Smooth muscle cell (in vitro differentiated cells): ENCODE data around the gene LCNL1. TPM values are rescaled to one million over a fixed set of nuclear protein-coding genes. Genes with fewer than 3 reads are reported as not detected.

Source experiments
- DNase-seq: peaks from one replicate; lab custom pipeline; 2025; ENCODE audit not compliant: unreplicated experiment; lab: John Stamatoyannopoulos, UW
- H2AFZ ChIP-seq: fragments of 200-600 bp; sonication (generic); 2 replicates; pipeline ENCODE4 v1.6.0; 2016; ENCODE audit warnings: antibody characterized with exemption, low read depth, mild to moderate bottlenecking
- H3F3A ChIP-seq: fragments of 200-600 bp; sonication (generic); 2 replicates; pipeline ENCODE4 v1.6.0; 2017; ENCODE audit warnings: antibody characterized with exemption, low read depth
- H3K27ac ChIP-seq: fragments of 200-600 bp; sonication (generic); 2 replicates; pipeline ENCODE4 v1.5.1; 2016; ENCODE audit warnings: low read depth, mild to moderate bottlenecking
- H3K27me3 ChIP-seq: fragments of 200-600 bp; sonication (generic); 2 replicates; pipeline ENCODE4 v1.6.1; 2016; ENCODE audit warnings: low read depth, mild to moderate bottlenecking
- H3K36me3 ChIP-seq: fragments of 200-600 bp; sonication (generic); 2 replicates; pipeline ENCODE4 v1.5.1; 2016; ENCODE audit warnings: low read depth
- H3K4me1 ChIP-seq: fragments of 200-600 bp; sonication (generic); 2 replicates; pipeline ENCODE4 v1.5.1; 2016; ENCODE audit warnings: low read depth
- H3K4me2 ChIP-seq: fragments of 200-600 bp; sonication (generic); 2 replicates; pipeline ENCODE4 v1.6.0; 2016; ENCODE audit warnings: mild to moderate bottlenecking
- H3K4me3 ChIP-seq: fragments of 200-600 bp; sonication (generic); 2 replicates; pipeline ENCODE4 v1.5.1; 2016; ENCODE audit warnings: mild to moderate bottlenecking
- H3K79me2 ChIP-seq: fragments of 200-600 bp; sonication (generic); 2 replicates; pipeline ENCODE4 v1.6.0; 2016; ENCODE audit warnings: low read depth, mild to moderate bottlenecking
- H3K9ac ChIP-seq: fragments of 200-600 bp; sonication (generic); 2 replicates; pipeline ENCODE4 v1.6.0; 2016; ENCODE audit warnings: low read depth
- H3K9me3 ChIP-seq: fragments of 200-600 bp; sonication (generic); replicated peaks from 2 replicates; pipeline ENCODE4 v1.5.1; 2016; ENCODE audit warnings: low read depth
- H4K20me1 ChIP-seq: fragments of 200-600 bp; sonication (generic); 2 replicates; pipeline ENCODE4 v1.6.0; 2016; ENCODE audit warnings: low read depth
- CTCF ChIP-seq: fragments of 200-600 bp; sonication (generic); IDR thresholded peaks from 2 replicates; pipeline ENCODE4 v1.5.1; 2017; ENCODE audit warnings: borderline replicate concordance, mild to moderate bottlenecking, antibody characterized with exemption; ENCODE audit not compliant: insufficient read depth, poor library complexity, severe bottlenecking
- WGBS: methylation state at CpG from one replicate; pipeline ENCODE4 v1.1.7; 2016; ENCODE audit warnings: low lambda C conversion rate; 5-methylcytosine and 5-hydroxymethylcytosine counted together
- polyA plus RNA-seq: library from polyadenylated mRNA; unstranded; fragments of >200 nt; fragmentation: Nextera tagmentation; extraction: Ambion mirVana; gene quantifications from 2 replicates; pipeline ENCODE4 v1.2.1, GENCODE V29; 2016
- total RNA-seq: library from RNA; depleted of rRNA; stranded (reverse); fragments of >200 nt; gene quantifications from 2 replicates; pipeline ENCODE4 v1.2.3, GENCODE V29; 2014

The LCNL1 gene
- total and polyA plus RNA-seq, 2 experiments from 2014 or later: 0.89 to 1.1 TPM

- no peaks in the 10 kb centered on the region for H3K36me3 ChIP-seq
- no peaks in the 10 kb centered on the region for H3K9me3 ChIP-seq
- no peaks in the 10 kb centered on the region for H3K4me1 ChIP-seq
- WGBS: 96% methylated on average over 14 of the region's 15 CpGs
- no peaks in the 10 kb centered on the region for H3K79me2 ChIP-seq
- no peak overlapping the region for H3K4me3 ChIP-seq
- H3F3A ChIP-seq: no peaks in the 10 kb centered on the region
- no peak for TF ChIP-seq CTCF
- no peak for DNase-seq
- no peak overlapping the region for H3K9ac ChIP-seq
- no peak overlapping the region for H3K27ac ChIP-seq
- no peaks in the 10 kb centered on the region for H4K20me1 ChIP-seq
- H3K4me2 ChIP-seq: no peak overlapping the region
- H3K27me3 ChIP-seq: no peaks in the 10 kb centered on the region
- no peak overlapping the region for H2AFZ ChIP-seq
Observed at GRCh38 chr9:136960938-136961275, 21.9 kb upstream of the LCNL1 start.

GRCh38 chr9:136961279-136962065, 21.3 kb upstream of the LCNL1 start:
- 73% methylated on average over 22 of the region's 23 CpGs for WGBS
- no peaks in the 10 kb centered on the region for H4K20me1 ChIP-seq
- H3K9me3 ChIP-seq: no peaks in the 10 kb centered on the region
- no peak for TF ChIP-seq CTCF
- no peaks in the 10 kb centered on the region for H3F3A ChIP-seq
- H3K4me3 ChIP-seq: no peak overlapping the region
- H3K9ac ChIP-seq: no peak overlapping the region
- no peaks in the 10 kb centered on the region for H3K4me1 ChIP-seq
- no peaks in the 10 kb centered on the region for H3K36me3 ChIP-seq
- no peak overlapping the region for H2AFZ ChIP-seq
- no peaks in the 10 kb centered on the region for H3K27me3 ChIP-seq
- no peak overlapping the region for H3K27ac ChIP-seq
- no peak overlapping the region for H3K4me2 ChIP-seq
- no peaks in the 10 kb centered on the region for H3K79me2 ChIP-seq
- DNase-seq: no peak

GRCh38 chr9:136962163-136962562, 20.6 kb upstream of the LCNL1 start:
- Histone ChIP-seq H2AFZ (no peak overlapping the region), H3K4me2 (no peak overlapping the region), H3K9ac (no peak overlapping the region), H3F3A (no peaks in the 10 kb centered on the region), H3K36me3 (no peaks in the 10 kb centered on the region), H3K79me2 (no peaks in the 10 kb centered on the region), H3K27me3 (no peaks in the 10 kb centered on the region), H3K9me3 (no peaks in the 10 kb centered on the region), H3K27ac (no peak overlapping the region), H4K20me1 (no peaks in the 10 kb centered on the region), H3K4me1 (no peaks in the 10 kb centered on the region), H3K4me3 (no peak overlapping the region)
- TF ChIP-seq CTCF: no peak
- WGBS: 98% methylated on average over 9 of the region's 9 CpGs
- DNase-seq: no peak

- no peak overlapping the region for H2AFZ ChIP-seq
- no peaks in the 10 kb centered on the region for H3K36me3 ChIP-seq
- no peak overlapping the region for H3K4me3 ChIP-seq
- H3K4me1 ChIP-seq: no peaks in the 10 kb centered on the region
- no peak overlapping the region for H3K9ac ChIP-seq
- no peaks in the 10 kb centered on the region for H3K27me3 ChIP-seq
- no peaks in the 10 kb centered on the region for H3K79me2 ChIP-seq
- no peak for DNase-seq
- no peak for TF ChIP-seq CTCF
- H3K27ac ChIP-seq: no peak overlapping the region
- no peaks in the 10 kb centered on the region for H4K20me1 ChIP-seq
- H3K4me2 ChIP-seq: peak overlapping the region; percentile 59
- 78% methylated on average over 11 of the region's 11 CpGs for WGBS
- H3F3A ChIP-seq: no peaks in the 10 kb centered on the region
- H3K9me3 ChIP-seq: no peaks in the 10 kb centered on the region
Observed at GRCh38 chr9:136962701-136963248, 20.0 kb upstream of the LCNL1 start.
